ENCODE results near the gene ZSWIM1.
"Not testable (repeated sequence)": the region's sequence is repeated elsewhere in the genome, so short reads cannot be mapped to it uniquely, and the experiment has no call there.

ZSWIM1 gene

GRCh38 chr20:45899046-45899835 lies 18.2 kb downstream of the ZSWIM1 start:
- Histone ChIP-seq H3K27ac (no peak overlapping the region), H3K79me2 (ENCODE audit: insufficient read depth, low read depth) (no peaks in the 10 kb centered on the region), H3K27me3 (ENCODE audit: insufficient read depth, low read depth) (no peaks in the 10 kb centered on the region), H4K20me1 (ENCODE audit: insufficient read depth) (no peaks in the 10 kb centered on the region), H3K9ac (no peak overlapping the region), H2AFZ (ENCODE audit: low read depth) (no peak overlapping the region), H3K36me3 (ENCODE audit: insufficient read depth) (no peaks in the 10 kb centered on the region), H3K4me2 (no peak overlapping the region), H3K4me3 (IDR thresholded peaks at IDR 0.05; ENCODE audit: insufficient read depth, low read depth, low read length) (no peak overlapping the region), H3K4me1 (ENCODE audit: low read depth, poor library complexity, severe bottlenecking) (no peaks in the 10 kb centered on the region)
- TF ChIP-seq CTCF (conservative IDR thresholded peaks at IDR 0.05; ENCODE audit: low read depth, low read length): no peak

GRCh38 chr20:45901332-45901731 lies 20.3 kb downstream of the ZSWIM1 start:
- not testable (repeated sequence) for H3K4me2 ChIP-seq; H2AFZ ChIP-seq (ENCODE audit: low read depth); H4K20me1 ChIP-seq (ENCODE audit: insufficient read depth); H3K4me1 ChIP-seq (ENCODE audit: low read depth, poor library complexity, severe bottlenecking); H3K27ac ChIP-seq; H3K79me2 ChIP-seq (ENCODE audit: insufficient read depth, low read depth); H3K36me3 ChIP-seq (ENCODE audit: insufficient read depth); H3K27me3 ChIP-seq (ENCODE audit: insufficient read depth, low read depth); H3K4me3 ChIP-seq (IDR thresholded peaks at IDR 0.05; ENCODE audit: insufficient read depth, low read depth, low read length); H3K9ac ChIP-seq

- no peak overlapping the region for H2AFZ ChIP-seq (ENCODE audit: low read depth)
- H3K4me3 ChIP-seq (IDR thresholded peaks at IDR 0.05; ENCODE audit: insufficient read depth, low read depth, low read length): no peak overlapping the region
- H3K27me3 ChIP-seq (ENCODE audit: insufficient read depth, low read depth): no peaks in the 10 kb centered on the region
- H3K27ac ChIP-seq: no peak overlapping the region
- no peaks in the 10 kb centered on the region for H3K4me1 ChIP-seq (ENCODE audit: low read depth, poor library complexity, severe bottlenecking)
- no peak for TF ChIP-seq CTCF (conservative IDR thresholded peaks at IDR 0.05; ENCODE audit: low read depth, low read length)
- H4K20me1 ChIP-seq (ENCODE audit: insufficient read depth): no peaks in the 10 kb centered on the region
- H3K9ac ChIP-seq: no peak overlapping the region
- H3K79me2 ChIP-seq (ENCODE audit: insufficient read depth, low read depth): no peaks in the 10 kb centered on the region
- H3K36me3 ChIP-seq (ENCODE audit: insufficient read depth): no peaks in the 10 kb centered on the region
- H3K4me2 ChIP-seq: no peak overlapping the region
Measured at GRCh38 chr20:45902199-45902701, 21.2 kb downstream of the ZSWIM1 start.

GRCh38 chr20:45904583-45905504 lies 23.8 kb downstream of the ZSWIM1 start:
- no peak overlapping the region for H3K4me2 ChIP-seq
- no peaks in the 10 kb centered on the region for H3K79me2 ChIP-seq (ENCODE audit: insufficient read depth, low read depth)
- no peaks in the 10 kb centered on the region for H3K36me3 ChIP-seq (ENCODE audit: insufficient read depth)
- no peaks in the 10 kb centered on the region for H4K20me1 ChIP-seq (ENCODE audit: insufficient read depth)
- TF ChIP-seq CTCF (conservative IDR thresholded peaks at IDR 0.05; ENCODE audit: low read depth, low read length): no peak
- H3K4me1 ChIP-seq (ENCODE audit: low read depth, poor library complexity, severe bottlenecking): peaks cover 2% of the 10 kb centered on the region
- no peak overlapping the region for H2AFZ ChIP-seq (ENCODE audit: low read depth)
- H3K27ac ChIP-seq: no peak overlapping the region
- no peaks in the 10 kb centered on the region for H3K27me3 ChIP-seq (ENCODE audit: insufficient read depth, low read depth)
- no peak overlapping the region for H3K4me3 ChIP-seq (IDR thresholded peaks at IDR 0.05; ENCODE audit: insufficient read depth, low read depth, low read length)
- no peak overlapping the region for H3K9ac ChIP-seq
